HG03558 (cell line): ENCODE data around the gene LCE1C.

Source experiments
- ATAC-seq: cut with Tn5 transposase; IDR thresholded peaks from one replicate; pipeline ENCODE4 v1.9.1; 2021; ENCODE audit warnings: moderate number of reproducible peaks; ENCODE audit not compliant: unreplicated experiment; ENCODE audit errors: extremely low read depth

Gene LCE1C, protein sequence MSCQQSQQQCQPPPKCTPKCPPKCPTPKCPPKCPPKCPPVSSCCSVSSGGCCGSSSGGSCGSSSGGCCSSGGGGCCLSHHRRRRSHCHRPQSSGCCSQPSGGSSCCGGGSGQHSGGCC

DNA sequence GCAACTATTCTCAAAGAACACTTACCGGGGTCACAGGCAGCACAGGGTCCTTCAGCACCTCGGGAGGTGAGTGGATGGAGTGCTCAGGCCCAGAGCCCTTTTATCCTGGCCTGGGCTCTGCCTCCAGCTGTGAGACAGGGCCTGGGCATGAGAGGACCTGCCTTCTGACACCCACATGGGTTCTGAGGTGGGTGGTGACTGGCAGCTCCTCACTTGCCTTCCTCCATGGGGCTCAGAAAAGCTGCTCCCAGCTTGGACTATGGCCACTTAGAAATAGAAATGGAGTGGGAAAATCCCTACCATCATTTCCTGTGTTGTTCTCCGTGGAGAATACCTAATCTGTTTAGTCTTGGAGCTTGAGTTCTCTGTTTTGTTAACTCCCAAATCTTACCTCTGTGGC, at the start of gene LCE1C:
Gene LCE1C (minus strand): TSS at position 76 of the 400 bp plus-strand sequence. CDS start 1,173 bp downstream, outside the sequence.
- no peak for ATAC-seq

DNA sequence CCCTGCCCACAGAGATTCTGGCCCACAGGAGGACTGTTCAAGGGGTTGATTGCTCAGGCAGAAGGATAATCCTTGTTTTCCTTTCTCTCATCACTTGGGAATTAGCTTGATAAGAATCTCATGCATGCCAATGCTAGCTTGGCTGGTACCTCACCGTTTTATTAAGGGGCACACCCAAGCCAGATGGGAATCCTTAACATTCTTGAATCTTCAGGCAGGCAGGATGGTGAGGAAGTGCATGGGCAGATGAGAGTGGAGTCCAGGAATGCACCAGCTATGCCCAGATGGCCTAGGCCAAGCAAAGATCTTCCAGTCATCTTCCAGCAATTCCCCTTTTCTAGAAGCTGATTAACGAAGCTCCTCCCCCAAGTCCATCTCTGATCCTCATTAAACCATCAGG, 49.2 kb upstream of the LCE1C start:
- no peak for ATAC-seq

DNA sequence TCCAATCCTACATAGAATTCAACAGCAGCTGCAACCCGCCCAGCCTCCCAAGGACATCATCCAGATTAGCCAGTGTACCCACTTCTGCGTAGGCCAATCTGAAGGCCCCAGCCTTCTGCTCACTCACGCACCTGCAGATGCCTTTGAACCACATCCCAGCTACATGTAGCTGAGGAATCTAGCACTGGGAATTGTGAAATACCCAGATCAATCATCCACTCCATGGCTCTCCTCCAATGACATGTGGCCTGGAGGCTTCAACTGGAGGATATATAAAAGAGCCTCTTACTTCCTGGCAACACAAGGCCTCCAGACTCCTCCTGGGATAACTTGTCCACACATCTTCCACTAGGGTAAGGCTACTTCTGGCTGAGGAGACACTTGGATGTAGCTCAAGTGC, 36.1 kb upstream of the LCE1C start, which contains the start of gene LCE6A:
Gene LCE6A (plus strand): TSS at position 301 of the 400 bp plus-strand sequence. CDS start 665 bp downstream, outside the sequence.
- ATAC-seq: no peak

DNA sequence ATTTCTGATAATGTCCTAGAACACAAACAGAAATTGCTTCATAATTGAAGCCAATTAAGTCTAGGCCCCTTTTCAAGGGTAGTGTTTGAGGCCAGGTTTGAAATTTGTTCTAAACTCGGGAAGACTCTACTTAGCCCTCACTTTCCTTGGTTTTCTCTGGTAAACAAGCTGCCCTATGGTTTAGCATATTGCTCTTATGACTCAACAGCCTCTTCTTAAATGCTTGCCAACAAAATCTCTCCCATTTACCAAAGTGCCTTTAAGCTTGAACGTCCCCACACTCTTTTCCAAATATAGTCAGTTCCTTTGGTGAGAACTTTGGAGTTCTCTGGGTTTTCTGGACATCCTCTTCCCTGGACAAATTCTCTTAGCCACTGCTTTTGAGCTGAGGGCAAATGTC, 30.4 kb upstream of the LCE1C start:
- ATAC-seq: no peak

DNA sequence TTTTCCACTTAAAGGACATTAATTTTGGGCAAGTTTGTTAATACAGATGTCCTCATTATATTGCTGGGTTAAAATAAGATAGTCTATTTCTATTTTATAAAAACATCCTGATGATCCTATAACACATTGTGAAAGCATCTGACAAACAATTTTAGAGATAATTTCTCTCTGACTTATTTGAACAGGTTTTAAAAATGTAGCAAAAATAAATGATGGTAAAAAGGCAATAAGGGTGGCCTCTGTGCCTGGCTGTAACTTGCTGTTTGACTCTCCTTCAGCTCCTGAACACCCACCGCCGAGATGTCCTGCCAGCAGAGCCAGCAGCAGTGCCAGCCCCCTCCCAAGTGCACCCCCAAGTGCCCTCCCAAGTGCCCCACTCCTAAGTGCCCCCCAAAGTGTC, 20.7 kb upstream of the LCE1C start, which contains the start of gene LCE1A:
Gene LCE1A (plus strand): TSS at position 301 of the 400 bp plus-strand sequence. CDS start 0 bp downstream, at position 301.
- no peak for ATAC-seq

DNA sequence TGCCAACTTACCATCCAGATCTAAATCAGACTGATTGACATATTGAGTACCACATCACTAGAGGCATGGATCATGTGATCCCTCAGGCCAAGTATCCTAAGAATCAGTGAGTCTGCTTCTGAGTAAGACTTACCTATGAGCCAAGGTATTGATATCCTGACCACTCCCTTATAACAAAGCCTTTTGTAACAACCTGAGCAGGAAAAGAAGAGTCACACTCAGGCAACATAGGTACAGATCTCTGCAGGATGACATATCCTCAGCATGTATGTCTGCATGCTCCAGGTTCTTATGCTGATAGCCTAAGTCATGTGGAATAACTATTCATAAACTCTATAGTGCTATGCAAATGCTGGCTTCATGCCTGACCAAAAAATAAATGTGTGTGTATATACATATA, 18.5 kb upstream of the LCE1C start:
- no peak for ATAC-seq

DNA sequence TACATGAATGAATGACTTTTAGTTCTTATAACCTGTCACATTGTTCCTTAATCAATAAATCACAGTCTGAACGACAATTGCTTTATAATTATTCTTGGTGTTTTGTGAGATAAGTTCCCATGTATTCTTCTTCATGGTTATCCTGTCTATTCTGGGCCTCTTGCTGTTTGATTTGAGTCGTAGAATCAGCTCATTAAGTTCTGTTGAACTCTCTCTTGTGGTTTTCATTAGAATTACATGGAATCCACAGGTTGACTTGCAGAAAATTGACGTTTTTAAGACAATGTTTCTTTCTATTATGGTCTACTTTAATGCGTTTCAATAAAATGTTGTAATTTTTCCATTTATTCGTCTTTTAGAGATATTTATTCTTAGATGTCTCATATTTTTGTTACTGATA, 16.8 kb upstream of the LCE1C start:
- ATAC-seq: no peak

DNA sequence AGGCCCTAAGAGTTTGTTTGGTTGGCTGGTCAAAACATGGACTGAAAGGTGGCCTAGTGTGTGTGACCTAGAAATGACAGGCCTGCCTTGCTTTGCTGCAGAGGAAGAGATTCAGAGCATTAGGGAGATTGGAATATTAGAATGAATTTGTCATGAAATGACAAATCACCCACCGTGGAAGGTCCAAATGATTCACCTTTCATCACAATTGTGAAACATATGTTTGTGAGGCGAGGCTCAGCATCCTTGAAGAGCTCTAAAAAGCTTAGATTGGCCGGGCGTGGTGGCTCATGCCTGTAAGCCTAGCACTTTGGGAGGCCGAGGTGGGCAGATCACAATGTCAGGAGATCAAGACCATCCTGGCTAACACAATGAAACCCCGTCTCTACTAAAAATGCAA, 10.9 kb upstream of the LCE1C start:
- no peak for ATAC-seq

DNA sequence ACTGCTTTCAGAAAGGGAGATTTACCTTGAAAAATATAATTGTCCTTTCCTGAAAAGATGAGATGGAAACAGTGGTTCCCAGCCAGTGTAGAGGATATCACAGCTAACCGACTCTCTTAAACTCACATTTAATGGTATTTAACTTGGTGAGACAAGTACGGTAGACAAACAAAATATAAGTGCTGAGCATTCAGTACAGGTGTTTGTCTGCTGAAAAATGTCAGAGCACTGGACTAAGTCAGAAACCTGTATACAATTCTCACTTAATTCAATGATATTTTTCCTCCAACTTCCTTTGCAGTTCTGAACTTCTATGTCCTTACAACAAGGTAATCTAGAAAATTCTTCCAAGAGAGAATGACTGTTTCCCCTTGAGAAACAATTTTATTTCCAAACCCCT, 5.2 kb upstream of the LCE1C start, which contains the start of gene LCE1B:
Gene LCE1B (plus strand): TSS at position 301 of the 400 bp plus-strand sequence. CDS start 476 bp downstream, outside the sequence.
- ATAC-seq: no peak

DNA sequence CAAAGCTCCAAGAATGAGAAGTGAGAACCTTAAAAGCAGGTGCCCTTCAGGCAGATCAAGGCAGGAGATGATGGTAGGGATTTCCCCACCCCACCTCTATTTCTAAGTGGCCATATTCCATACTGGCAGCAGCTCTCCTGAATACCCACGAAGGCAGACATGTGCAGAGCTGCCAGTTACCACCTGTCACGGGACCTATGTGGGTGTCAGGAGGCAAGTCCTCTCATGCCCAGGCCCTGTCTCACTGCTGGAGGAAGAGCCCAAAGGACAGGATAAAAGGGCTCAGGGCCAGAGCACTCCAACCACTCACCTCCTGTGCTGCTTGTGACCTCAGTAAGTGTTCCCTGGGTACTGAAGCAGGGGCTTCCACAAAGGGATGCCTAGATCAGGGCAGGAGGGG, 4.6 kb upstream of the LCE1C start:
- ATAC-seq: no peak

DNA sequence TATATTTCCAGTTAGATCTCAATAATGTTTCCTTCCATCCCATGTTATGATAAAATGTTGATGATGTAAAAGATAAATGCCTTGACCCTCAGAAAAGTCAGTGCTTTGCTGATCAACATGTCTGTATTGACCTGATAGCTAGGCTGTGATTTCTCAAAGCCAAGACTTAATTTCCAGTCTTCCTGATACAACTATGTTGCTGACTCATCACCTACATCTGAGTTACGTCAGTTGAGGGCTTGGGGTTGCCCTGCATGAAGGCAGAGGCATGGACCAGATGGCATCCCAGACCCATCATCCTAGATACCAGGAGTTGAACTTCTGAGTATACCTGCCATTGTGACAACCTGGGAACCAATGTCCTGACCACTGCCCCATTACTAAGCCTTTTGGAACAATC, 5.1 kb downstream of the LCE1C start:
- ATAC-seq: no peak

DNA sequence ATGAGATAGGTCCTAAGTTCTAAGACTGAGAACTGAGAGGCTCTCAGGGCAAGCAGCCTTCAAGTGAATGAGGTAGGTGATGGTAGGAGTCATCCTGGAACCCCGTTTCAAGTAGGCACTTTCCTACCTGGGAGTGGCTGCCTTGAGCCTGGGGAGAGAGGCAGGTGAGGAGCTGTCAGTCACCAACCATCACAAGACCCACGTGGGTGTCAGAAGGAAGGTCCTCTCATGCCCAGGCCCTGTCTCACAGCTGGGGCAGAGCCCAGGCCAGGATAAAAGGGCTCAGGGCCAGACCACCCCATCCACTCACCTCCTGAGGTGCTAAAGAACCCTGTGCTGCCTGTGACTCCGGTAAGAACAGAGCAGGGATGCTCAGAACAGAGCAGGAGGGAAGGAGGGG, 10.0 kb downstream of the LCE1C start, which contains the start of gene LCE1D:
Gene LCE1D (plus strand): TSS at position 301 of the 400 bp plus-strand sequence. CDS start 1,074 bp downstream, outside the sequence.
- no peak for ATAC-seq

DNA sequence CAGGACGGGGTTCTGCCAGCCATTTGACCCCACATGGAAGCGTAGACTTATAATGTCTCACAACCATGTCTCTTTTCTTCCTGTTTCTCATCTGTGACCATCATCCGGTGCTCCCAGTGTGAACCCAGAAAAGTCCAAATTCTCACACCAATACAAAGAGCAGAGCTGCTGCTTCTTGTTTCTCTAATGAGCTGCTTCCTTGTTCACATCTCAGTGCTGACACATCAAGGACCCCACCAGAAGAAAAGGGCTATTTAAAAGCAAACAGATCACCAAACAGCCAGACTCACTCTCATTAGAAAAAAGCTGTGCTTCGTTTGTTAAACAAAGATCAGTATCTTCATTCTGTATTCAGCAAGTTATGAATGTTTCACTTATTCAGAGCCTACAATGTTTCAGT, 10.8 kb downstream of the LCE1C start:
- no peak for ATAC-seq

DNA sequence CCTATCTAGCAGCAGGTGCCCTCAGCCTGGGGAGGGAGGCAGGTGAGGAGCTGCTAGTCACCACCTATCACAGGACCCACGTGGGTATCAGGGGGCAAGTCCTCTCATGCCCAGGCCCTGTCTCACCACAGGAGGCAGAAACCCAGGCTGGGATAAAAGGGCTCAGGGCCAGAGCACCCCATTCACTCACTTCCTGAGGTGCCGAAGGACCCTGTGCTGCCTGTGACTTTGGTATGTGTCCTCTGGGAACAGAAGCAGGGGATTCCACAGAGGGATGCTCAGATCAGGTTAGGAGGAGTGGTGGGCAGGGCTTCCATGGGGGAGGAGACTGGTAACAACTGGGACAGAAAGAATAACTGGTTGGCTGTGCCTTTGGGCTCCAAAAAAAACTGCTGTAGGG, 20.4 kb downstream of the LCE1C start, which contains the start of gene LCE1E:
Gene LCE1E (plus strand): TSS at position 181 of the 400 bp plus-strand sequence. CDS start 1,043 bp downstream, outside the sequence.
- ATAC-seq: no peak

DNA sequence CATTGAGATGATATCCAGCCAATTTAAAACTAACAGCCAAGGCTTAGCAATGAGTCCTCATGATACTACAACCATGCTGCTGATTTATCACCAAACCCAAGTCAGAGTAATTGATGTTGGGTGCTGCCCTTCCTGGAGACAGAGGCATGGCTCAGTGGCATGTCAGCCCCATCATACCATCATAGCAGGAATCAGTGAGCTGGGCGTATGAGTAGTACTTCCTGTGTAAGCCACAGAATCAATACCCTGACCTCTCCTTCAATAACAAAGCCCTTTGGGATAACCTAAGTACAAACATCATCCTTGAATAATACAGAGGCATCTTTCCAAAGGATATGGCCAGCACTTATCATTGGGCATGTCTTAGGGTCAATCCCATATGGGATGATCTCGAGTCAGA, 23.4 kb downstream of the LCE1C start:
- ATAC-seq: no peak

DNA sequence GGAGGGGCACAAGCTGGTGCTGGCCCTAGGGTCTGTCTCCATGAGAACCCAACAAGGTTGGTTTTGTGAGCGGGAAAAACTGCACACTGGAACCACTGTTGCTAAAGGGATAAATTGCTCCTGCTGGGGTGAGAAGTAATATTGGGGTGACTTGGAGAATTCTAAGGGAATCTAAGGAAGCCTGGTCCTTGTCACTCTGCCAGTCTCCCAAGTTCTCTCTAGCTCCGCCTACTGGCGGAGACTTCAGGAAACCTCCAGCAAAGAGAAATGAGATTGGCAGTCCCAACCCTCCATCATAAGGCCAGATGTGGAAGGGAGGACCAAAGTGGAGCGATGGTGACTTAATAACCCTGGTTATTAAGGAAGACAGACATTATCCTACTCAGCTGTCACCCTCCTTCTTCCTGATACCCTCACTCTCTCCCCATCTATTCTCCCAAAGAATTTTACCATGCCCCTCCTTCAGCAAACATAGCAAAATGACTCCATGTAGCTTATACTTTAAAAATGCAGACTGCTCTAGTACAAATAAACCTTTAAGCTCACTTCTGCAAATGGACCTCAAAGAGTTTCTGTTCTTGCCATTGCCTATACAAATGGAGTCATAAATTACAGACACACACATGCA, 28.8 kb downstream of the LCE1C start:
- no peak for ATAC-seq

DNA sequence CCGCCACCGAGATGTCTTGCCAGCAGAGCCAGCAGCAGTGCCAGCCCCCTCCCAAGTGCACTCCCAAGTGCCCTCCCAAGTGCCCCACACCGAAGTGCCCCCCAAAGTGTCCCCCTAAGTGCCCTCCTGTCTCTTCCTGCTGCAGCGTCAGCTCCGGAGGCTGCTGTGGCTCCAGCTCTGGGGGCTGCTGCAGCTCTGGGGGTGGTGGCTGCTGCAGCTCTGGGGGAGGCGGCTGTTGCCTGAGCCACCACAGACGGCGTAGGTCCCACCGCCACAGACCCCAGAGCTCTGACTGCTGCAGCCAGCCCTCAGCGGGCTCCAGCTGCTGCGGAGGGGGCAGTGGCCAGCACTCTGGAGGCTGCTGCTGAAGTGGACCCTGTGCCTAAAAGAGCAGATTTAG, 30.1 kb downstream of the LCE1C start:
- no peak for ATAC-seq

DNA sequence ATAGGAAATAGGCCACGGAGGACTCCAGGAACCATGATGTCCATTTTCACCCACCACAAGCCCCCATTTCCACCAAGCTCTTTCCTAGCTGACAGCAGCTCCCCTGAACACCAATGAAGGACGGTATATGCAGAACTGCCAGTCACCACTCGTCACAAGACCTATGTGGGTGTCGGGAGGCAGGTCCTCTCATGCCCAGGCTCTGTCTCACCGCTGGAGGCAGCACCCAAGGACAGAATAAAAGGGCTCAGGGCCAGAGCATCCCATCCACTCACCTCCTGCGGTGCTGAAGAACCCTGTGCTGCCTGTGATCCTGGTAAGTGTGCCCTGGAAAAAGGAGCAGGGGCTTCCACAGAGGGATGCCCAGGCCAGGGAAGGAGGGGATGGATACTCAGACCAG, 31.6 kb downstream of the LCE1C start, which contains the start of gene LCE1F:
Gene LCE1F (plus strand): TSS at position 266 of the 400 bp plus-strand sequence. CDS start 1,232 bp downstream, outside the sequence.
- ATAC-seq: no peak

DNA sequence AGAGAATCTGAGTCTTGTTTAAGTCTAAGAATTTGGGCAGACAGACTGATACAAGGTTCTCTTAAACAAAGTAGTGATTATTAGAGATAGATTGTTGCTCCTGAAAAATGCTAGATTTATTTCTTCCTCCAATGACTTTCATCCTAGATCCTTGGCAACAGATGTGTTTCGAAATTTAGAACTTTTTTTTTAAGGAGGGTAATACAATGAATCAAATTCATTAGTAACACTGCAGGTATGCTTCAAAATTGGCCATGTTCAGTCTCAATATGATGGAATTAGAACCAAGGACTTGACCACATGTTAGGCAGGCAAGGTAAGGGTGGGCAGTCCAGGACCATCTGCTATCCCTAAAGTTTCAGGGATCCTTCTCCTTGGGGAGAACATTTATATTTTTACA, 36.0 kb downstream of the LCE1C start:
- no peak for ATAC-seq

DNA sequence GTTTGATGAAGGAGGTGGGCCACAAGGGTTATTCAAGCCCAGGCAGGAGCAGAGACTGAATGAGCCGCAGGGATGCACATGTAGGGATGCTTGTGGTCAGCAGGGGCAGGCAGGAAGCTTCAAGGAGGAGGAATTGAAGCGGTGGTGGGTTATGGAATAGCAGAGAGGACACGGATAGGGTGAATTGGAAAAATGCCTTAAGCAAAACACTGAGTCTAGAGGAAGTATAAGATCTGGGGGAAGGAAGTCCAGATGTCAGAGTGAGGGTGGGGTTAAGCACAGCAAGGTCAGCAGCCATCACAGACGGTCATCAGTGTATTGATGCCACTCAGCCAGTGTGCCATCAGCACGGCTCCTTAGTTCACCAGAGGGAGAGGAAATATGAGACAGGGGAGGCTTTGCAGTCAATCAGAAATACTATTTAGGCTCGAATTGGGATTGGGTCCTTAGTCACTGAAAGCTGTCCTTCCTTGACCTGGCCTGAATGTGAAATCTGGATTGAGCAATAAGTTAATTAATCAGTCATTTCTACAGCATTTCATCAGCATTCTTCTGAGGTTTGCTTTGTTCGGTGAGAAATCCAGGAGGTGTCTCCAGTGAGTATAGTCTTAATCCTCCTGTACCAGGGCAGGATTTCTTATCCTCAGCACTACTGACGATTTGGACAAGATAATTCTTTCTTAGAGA, 37.5 kb downstream of the LCE1C start:
- ATAC-seq: no peak

DNA sequence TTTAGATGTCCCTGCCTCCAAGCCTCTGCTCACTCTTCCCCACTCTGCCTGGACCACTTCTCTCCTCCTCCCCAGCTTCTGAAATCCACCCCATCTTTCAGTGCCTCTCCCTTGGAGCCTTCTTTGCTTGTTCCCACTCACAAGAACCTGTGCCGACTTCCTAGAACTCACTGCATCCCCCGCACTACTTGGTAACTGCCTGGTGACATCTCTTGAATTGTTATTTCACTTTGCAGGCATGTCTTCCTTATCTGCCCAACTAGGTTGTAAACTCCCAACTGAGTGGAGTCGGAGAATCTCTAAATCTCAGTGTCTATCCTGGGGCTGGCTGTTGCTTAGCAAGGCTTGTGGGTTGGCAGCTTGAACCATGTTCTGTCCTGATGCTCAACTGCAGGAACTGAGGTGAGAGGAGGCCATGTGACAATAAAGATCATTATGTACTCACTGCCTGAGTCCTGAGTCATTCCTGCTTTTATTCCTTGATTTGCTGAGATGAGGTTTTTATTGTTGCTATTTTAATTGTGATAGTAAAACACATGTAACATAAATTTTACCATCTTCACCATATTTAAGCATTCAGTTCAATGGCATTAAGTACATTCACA, 44.7 kb downstream of the LCE1C start:
- ATAC-seq: no peak
